Measurements from ENCODE around the gene CCDC24.

The CCDC24 gene

GRCh38 chr1:44000122-44000665 lies 8.8 kb downstream of the CCDC24 start:
- no peak for DNase-seq

GRCh38 chr1:44002165-44002564 lies 10.8 kb downstream of the CCDC24 start:
- no peak for DNase-seq

GRCh38 chr1:44002606-44003157 lies 11.3 kb downstream of the CCDC24 start:
- no peak for DNase-seq

GRCh38 chr1:44008259-44008658 lies 16.9 kb downstream of the CCDC24 start:
- DNase-seq, result no peak

- no peak for DNase-seq
Observed at GRCh38 chr1:44010935-44011471, 19.6 kb downstream of the CCDC24 start.

- DNase-seq, result no peak
Observed at GRCh38 chr1:44012404-44012803, 21.0 kb downstream of the CCDC24 start.

GRCh38 chr1:44012941-44013609 lies 21.7 kb downstream of the CCDC24 start:
- no peak for DNase-seq

GRCh38 chr1:44013949-44014348 lies 22.6 kb downstream of the CCDC24 start:
- no peak for DNase-seq

GRCh38 chr1:44014365-44015104 lies 23.1 kb downstream of the CCDC24 start:
- DNase-seq, result no peak

GRCh38 chr1:44015206-44015605 lies 23.8 kb downstream of the CCDC24 start:
- no peak for DNase-seq

- no peak for DNase-seq
Observed at GRCh38 chr1:44016041-44016889, 24.9 kb downstream of the CCDC24 start.

- DNase-seq, result no peak
Observed at GRCh38 chr1:44016890-44017400, 25.5 kb downstream of the CCDC24 start.

GRCh38 chr1:44019466-44019948 lies 28.1 kb downstream of the CCDC24 start:
- no peak for DNase-seq

GRCh38 chr1:44020464-44020863 lies 29.1 kb downstream of the CCDC24 start:
- no peak for DNase-seq

- no peak for DNase-seq
Observed at GRCh38 chr1:44021156-44021555, 29.8 kb downstream of the CCDC24 start.

GRCh38 chr1:44021581-44022321 lies 30.4 kb downstream of the CCDC24 start:
- DNase-seq, result no peak

- no peak for DNase-seq
Observed at GRCh38 chr1:44024031-44024902, 32.9 kb downstream of the CCDC24 start.

- no peak for DNase-seq
Observed at GRCh38 chr1:44024903-44025525, 33.6 kb downstream of the CCDC24 start.

GRCh38 chr1:44025816-44026215 lies 34.4 kb downstream of the CCDC24 start:
- no peak for DNase-seq

- no peak for DNase-seq
Observed at GRCh38 chr1:44027320-44027719, 35.9 kb downstream of the CCDC24 start.

All from stimulated activated naive CD4-positive, alpha-beta T cell treated with Interleukin-2 at 50 U/mL for 16 hours (primary cell).